Endothelial cell of umbilical vein (primary cell): ENCODE results near the gene ELP4.

Experiments used
- FOS ChIP-seq: IDR thresholded peaks from 2 replicates; pipeline ENCODE4 v1.6.1; 2011; ENCODE audit warnings: mild to moderate bottlenecking, low read length, moderate library complexity, borderline replicate concordance; ENCODE audit not compliant: insufficient read depth
- MYC ChIP-seq: IDR thresholded peaks from one replicate; pipeline ENCODE4 v1.6.1; 2011; ENCODE audit warnings: mild to moderate bottlenecking, low read depth, low read length
- POLR2A ChIP-seq: IDR thresholded peaks from 2 replicates; pipeline ENCODE4 v1.6.1; 2012; ENCODE audit warnings: low read depth, mild to moderate bottlenecking, control low read depth, low read length
- POLR2AphosphoS5 ChIP-seq: IDR thresholded peaks from 2 replicates; pipeline ENCODE4 v1.6.1; 2012; ENCODE audit warnings: low read depth, mild to moderate bottlenecking, control low read depth, low read length, moderate library complexity; ENCODE audit not compliant: insufficient read depth
- TF ChIP-seq, protein P1 (sequence below), 2 donors: IDR thresholded peaks; 1 replicate in 1 of 2; 2 replicates in 1 of 2; pipeline ENCODE4 v1.5.1; 2011; ENCODE audit warnings: low read length in 2 of 2, mild to moderate bottlenecking in 2 of 2, moderate library complexity in 2 of 2, control low read depth in 1 of 2, inconsistent platforms in 1 of 2, low read depth in 1 of 2; ENCODE audit not compliant: insufficient read depth in 1 of 2; ENCODE audit errors: extremely low read depth in 1 of 2

DNA sequence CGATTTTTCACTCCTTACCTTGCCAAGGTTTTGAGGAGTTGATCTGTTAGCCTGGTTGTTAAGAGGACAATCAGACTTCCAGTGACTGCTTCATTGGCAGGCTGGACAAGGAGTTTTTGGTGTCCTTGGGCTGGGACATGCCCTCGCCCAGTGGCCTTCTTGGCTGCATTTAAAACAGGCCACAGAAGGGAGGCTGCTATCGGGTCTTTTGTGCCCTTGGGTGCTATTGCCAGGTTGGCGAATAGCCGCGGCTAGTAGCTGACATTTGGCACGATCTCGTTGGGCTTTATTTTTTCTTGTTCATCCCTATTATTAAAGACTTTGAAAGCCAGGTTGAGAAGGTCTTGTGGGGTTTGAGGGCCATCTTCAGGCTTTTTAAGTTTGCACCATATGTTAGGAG lies 99.4 kb downstream of the ELP4 start:
- TF ChIP-seq, protein P1, sequence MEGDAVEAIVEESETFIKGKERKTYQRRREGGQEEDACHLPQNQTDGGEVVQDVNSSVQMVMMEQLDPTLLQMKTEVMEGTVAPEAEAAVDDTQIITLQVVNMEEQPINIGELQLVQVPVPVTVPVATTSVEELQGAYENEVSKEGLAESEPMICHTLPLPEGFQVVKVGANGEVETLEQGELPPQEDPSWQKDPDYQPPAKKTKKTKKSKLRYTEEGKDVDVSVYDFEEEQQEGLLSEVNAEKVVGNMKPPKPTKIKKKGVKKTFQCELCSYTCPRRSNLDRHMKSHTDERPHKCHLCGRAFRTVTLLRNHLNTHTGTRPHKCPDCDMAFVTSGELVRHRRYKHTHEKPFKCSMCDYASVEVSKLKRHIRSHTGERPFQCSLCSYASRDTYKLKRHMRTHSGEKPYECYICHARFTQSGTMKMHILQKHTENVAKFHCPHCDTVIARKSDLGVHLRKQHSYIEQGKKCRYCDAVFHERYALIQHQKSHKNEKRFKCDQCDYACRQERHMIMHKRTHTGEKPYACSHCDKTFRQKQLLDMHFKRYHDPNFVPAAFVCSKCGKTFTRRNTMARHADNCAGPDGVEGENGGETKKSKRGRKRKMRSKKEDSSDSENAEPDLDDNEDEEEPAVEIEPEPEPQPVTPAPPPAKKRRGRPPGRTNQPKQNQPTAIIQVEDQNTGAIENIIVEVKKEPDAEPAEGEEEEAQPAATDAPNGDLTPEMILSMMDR (IDR thresholded peaks at IDR 0.05; ENCODE audit: extremely low read depth in 1 of 2, insufficient read depth in 1 of 2, low read depth in 1 of 2, low read length in 2 of 2) = no peak
- no peak for TF ChIP-seq POLR2AphosphoS5
- TF ChIP-seq FOS = no peak
- no peak for TF ChIP-seq POLR2A
- TF ChIP-seq MYC = no peak
